Upper lobe of left lung (tissue), 4 donors: Measurements from ENCODE around the gene DEFB127.

Experiments used
- CTCF ChIP-seq, 6 experiments: fragments of 450-650 bp in 4 of 6; fragments of 200-600 bp in 2 of 6; sonication (generic) in 2 of 6; IDR thresholded peaks; one replicate each; pipeline ENCODE4 v1.5.1; 2016 to 2019; ENCODE audit warnings: antibody characterized with exemption in 6 of 6
- EP300 ChIP-seq, 4 donors: sonication (generic); formaldehyde crosslinking; IDR thresholded peaks; one replicate each; pipeline ENCODE4 v1.5.1; 2017; ENCODE audit warnings: antibody characterized with exemption in 4 of 4, control low read depth in 2 of 4
- POLR2A ChIP-seq, 4 donors: fragments of 450-650 bp; IDR thresholded peaks; one replicate each; pipeline ENCODE4 v1.5.1; 2016 to 2017; ENCODE audit warnings: antibody characterized with exemption in 4 of 4, mild to moderate bottlenecking in 2 of 4

- TF ChIP-seq EP300 (IDR thresholded peaks at IDR 0.05), result no peak
- TF ChIP-seq POLR2A (IDR thresholded peaks at IDR 0.05), result no peak
- TF ChIP-seq CTCF (IDR thresholded peaks at IDR 0.05), result no peak
These were observed 7.4 kb downstream of the DEFB127 start for GRCh38 chr20:164618-165017.
